ENCODE data around the gene TNFAIP8.

The TNFAIP8 gene

GRCh38 chr5:119321569-119322311 lies 34.1 kb upstream of the TNFAIP8 start:
- Mint-ChIP-seq H3K4me3 (no peak overlapping the region), H3K36me3 (peaks cover 13% of the 10 kb centered on the region), H3K9me3 (no peaks in the 10 kb centered on the region), H3K27ac (peak overlapping the region; percentile 76), H3K27me3 (no peaks in the 10 kb centered on the region), H3K4me1 (peaks cover 55% of the 10 kb centered on the region)
- DNase-seq (ENCODE audit: low spot score in 2 of 2): no peak
- ATAC-seq (ENCODE audit: low read depth): no peak

- DNase-seq (ENCODE audit: low spot score in 2 of 2) (no peak), ATAC-seq (ENCODE audit: low read depth) (no peak)
- H3K4me3 Mint-ChIP-seq: no peak overlapping the region
- no peaks in the 10 kb centered on the region for H3K9me3 Mint-ChIP-seq
- peaks cover 57% of the 10 kb centered on the region for H3K4me1 Mint-ChIP-seq
- peaks cover 13% of the 10 kb centered on the region for H3K36me3 Mint-ChIP-seq
- H3K27me3 Mint-ChIP-seq: no peaks in the 10 kb centered on the region
- H3K27ac Mint-ChIP-seq: peak overlapping the region; percentile 76
Observed at GRCh38 chr5:119322312-119322947, 33.4 kb upstream of the TNFAIP8 start.

GRCh38 chr5:119322948-119323537 lies 32.8 kb upstream of the TNFAIP8 start:
- Mint-ChIP-seq H3K4me3 (no peak overlapping the region), H3K4me1 (peaks cover 59% of the 10 kb centered on the region), H3K27ac (peak overlapping the region; percentile 76), H3K27me3 (no peaks in the 10 kb centered on the region), H3K36me3 (peaks cover 13% of the 10 kb centered on the region), H3K9me3 (no peaks in the 10 kb centered on the region)
- ATAC-seq (ENCODE audit: low read depth) (no peak), DNase-seq (ENCODE audit: low spot score in 2 of 2) (no peak)

- Mint-ChIP-seq H3K36me3 (peaks cover 16% of the 10 kb centered on the region), H3K27me3 (no peaks in the 10 kb centered on the region), H3K4me1 (peaks cover 57% of the 10 kb centered on the region), H3K4me3 (no peak overlapping the region), H3K27ac (peak overlapping the region; percentile 76), H3K9me3 (no peaks in the 10 kb centered on the region)
- ATAC-seq (ENCODE audit: low read depth): no peak
- DNase-seq (ENCODE audit: low spot score in 2 of 2): no peak
Observed at GRCh38 chr5:119323601-119324000, 32.2 kb upstream of the TNFAIP8 start.

- peaks cover 16% of the 10 kb centered on the region for H3K36me3 Mint-ChIP-seq
- no peaks in the 10 kb centered on the region for H3K9me3 Mint-ChIP-seq
- peaks cover 54% of the 10 kb centered on the region for H3K4me1 Mint-ChIP-seq
- no peak overlapping the region for H3K27ac Mint-ChIP-seq
- ATAC-seq (ENCODE audit: low read depth) (no peak), DNase-seq (ENCODE audit: low spot score in 2 of 2) (no peak)
- no peak overlapping the region for H3K4me3 Mint-ChIP-seq
- H3K27me3 Mint-ChIP-seq: no peaks in the 10 kb centered on the region
Observed at GRCh38 chr5:119324842-119325241, 31.0 kb upstream of the TNFAIP8 start.

GRCh38 chr5:119327018-119327417 lies 28.8 kb upstream of the TNFAIP8 start:
- ATAC-seq (ENCODE audit: low read depth): peak; percentile 54
- no peak for DNase-seq (ENCODE audit: low spot score in 2 of 2)
- H3K4me3 Mint-ChIP-seq: no peak overlapping the region
- peaks cover 59% of the 10 kb centered on the region for H3K4me1 Mint-ChIP-seq
- H3K36me3 Mint-ChIP-seq: peaks cover 12% of the 10 kb centered on the region
- no peaks in the 10 kb centered on the region for H3K9me3 Mint-ChIP-seq
- no peaks in the 10 kb centered on the region for H3K27me3 Mint-ChIP-seq
- H3K27ac Mint-ChIP-seq: peak overlapping the region; percentile 88

- ATAC-seq (ENCODE audit: low read depth): no peak
- Mint-ChIP-seq H3K9me3 (no peaks in the 10 kb centered on the region), H3K36me3 (peaks cover 12% of the 10 kb centered on the region), H3K27ac (peak overlapping the region; percentile 93), H3K4me3 (no peak overlapping the region), H3K27me3 (no peaks in the 10 kb centered on the region), H3K4me1 (peaks cover 57% of the 10 kb centered on the region)
- DNase-seq (ENCODE audit: low spot score in 2 of 2): no peak
Observed at GRCh38 chr5:119328753-119329602, 26.8 kb upstream of the TNFAIP8 start.

GRCh38 chr5:119329666-119330065 lies 26.2 kb upstream of the TNFAIP8 start:
- Mint-ChIP-seq H3K36me3 (peaks cover 12% of the 10 kb centered on the region), H3K4me1 (peaks cover 61% of the 10 kb centered on the region), H3K4me3 (no peak overlapping the region), H3K27me3 (no peaks in the 10 kb centered on the region), H3K9me3 (no peaks in the 10 kb centered on the region), H3K27ac (peak overlapping the region; percentile 93)
- ATAC-seq (ENCODE audit: low read depth): no peak
- DNase-seq (ENCODE audit: low spot score in 2 of 2): no peak

- peaks cover 12% of the 10 kb centered on the region for H3K36me3 Mint-ChIP-seq
Observed at GRCh38 chr5:119330367-119331183, 25.2 kb upstream of the TNFAIP8 start.

GRCh38 chr5:119331566-119332095 lies 24.2 kb upstream of the TNFAIP8 start:
- Mint-ChIP-seq H3K4me3 (no peak overlapping the region), H3K36me3 (peaks cover 9% of the 10 kb centered on the region), H3K4me1 (peaks cover 65% of the 10 kb centered on the region), H3K27me3 (no peaks in the 10 kb centered on the region), H3K9me3 (no peaks in the 10 kb centered on the region), H3K27ac (peak overlapping the region; percentile 93)
- DNase-seq (ENCODE audit: low spot score in 2 of 2): no peak
- no peak for ATAC-seq (ENCODE audit: low read depth)

More at GRCh38 chr5:119330367-119331183, 25.2 kb upstream of the TNFAIP8 start:
- ATAC-seq (ENCODE audit: low read depth) (no peak), DNase-seq (ENCODE audit: low spot score in 2 of 2) (no peak)
- no peaks in the 10 kb centered on the region for H3K27me3 Mint-ChIP-seq
- peak overlapping the region; percentile 93 for H3K27ac Mint-ChIP-seq
- H3K9me3 Mint-ChIP-seq: no peaks in the 10 kb centered on the region
- H3K4me1 Mint-ChIP-seq: peaks cover 69% of the 10 kb centered on the region
- no peak overlapping the region for H3K4me3 Mint-ChIP-seq

- H3K27me3 Mint-ChIP-seq: no peaks in the 10 kb centered on the region
- no peak for DNase-seq (ENCODE audit: low spot score in 2 of 2)
- H3K27ac Mint-ChIP-seq: peak overlapping the region; percentile 93
- peaks cover 65% of the 10 kb centered on the region for H3K4me1 Mint-ChIP-seq
- peaks cover 9% of the 10 kb centered on the region for H3K36me3 Mint-ChIP-seq
- H3K4me3 Mint-ChIP-seq: peak overlapping the region; percentile 98
- peak; percentile 45 for ATAC-seq (ENCODE audit: low read depth)
- no peaks in the 10 kb centered on the region for H3K9me3 Mint-ChIP-seq
Observed at GRCh38 chr5:119332208-119332607, 23.6 kb upstream of the TNFAIP8 start.

- peaks cover 70% of the 10 kb centered on the region for H3K4me1 Mint-ChIP-seq
- no peaks in the 10 kb centered on the region for H3K27me3 Mint-ChIP-seq
- H3K36me3 Mint-ChIP-seq: peaks cover 10% of the 10 kb centered on the region
- H3K27ac Mint-ChIP-seq: peak overlapping the region; percentile 93
- H3K4me3 Mint-ChIP-seq: peak overlapping the region; percentile 98
- DNase-seq (ENCODE audit: low spot score in 2 of 2) (no peak), ATAC-seq (ENCODE audit: low read depth) (peak; percentile 43)
- no peaks in the 10 kb centered on the region for H3K9me3 Mint-ChIP-seq
Observed at GRCh38 chr5:119332978-119333401, 22.8 kb upstream of the TNFAIP8 start.

- no peaks in the 10 kb centered on the region for H3K27me3 Mint-ChIP-seq
- H3K36me3 Mint-ChIP-seq: peaks cover 9% of the 10 kb centered on the region
- peak overlapping the region; percentile 93 for H3K27ac Mint-ChIP-seq
- DNase-seq (ENCODE audit: low spot score in 2 of 2): no peak
- no peaks in the 10 kb centered on the region for H3K9me3 Mint-ChIP-seq
- peaks cover 72% of the 10 kb centered on the region for H3K4me1 Mint-ChIP-seq
- ATAC-seq (ENCODE audit: low read depth): no peak
- peak overlapping the region; percentile 98 for H3K4me3 Mint-ChIP-seq
Observed at GRCh38 chr5:119333421-119333851, 22.4 kb upstream of the TNFAIP8 start.
